Astrocyte of the hippocampus (primary cell): ENCODE data around the gene EFCAB10.
"Not testable (repeated sequence)": the region's sequence is repeated elsewhere in the genome, so short reads cannot be mapped to it uniquely, and the experiment has no call there.

Experiments used
- DNase-seq: peaks from one replicate; pipeline ENCODE4 v3.0.0; 2011; ENCODE audit warnings: low read depth, low spot score

EFCAB10 gene

GRCh38 chr7:105599080-105599479 lies 17.8 kb upstream of the EFCAB10 start:
- DNase-seq, result not testable (repeated sequence)

- no peak for DNase-seq
Measured at GRCh38 chr7:105596866-105597265, 15.6 kb upstream of the EFCAB10 start.

GRCh38 chr7:105594034-105594433 lies 12.7 kb upstream of the EFCAB10 start:
- DNase-seq, result no peak

GRCh38 chr7:105591522-105591921 lies 10.2 kb upstream of the EFCAB10 start:
- DNase-seq, result no peak

GRCh38 chr7:105590793-105591192 lies 9.5 kb upstream of the EFCAB10 start:
- DNase-seq, result no peak

GRCh38 chr7:105589356-105590077 lies 8.2 kb upstream of the EFCAB10 start:
- DNase-seq, result peak; percentile 87

- peak; percentile 12 for DNase-seq
Measured at GRCh38 chr7:105587909-105588635, 6.8 kb upstream of the EFCAB10 start.

GRCh38 chr7:105585850-105586500 lies 4.7 kb upstream of the EFCAB10 start:
- DNase-seq, result no peak

GRCh38 chr7:105584165-105584564 lies 2.9 kb upstream of the EFCAB10 start:
- no peak for DNase-seq

GRCh38 chr7:105583061-105583460 lies 1.8 kb upstream of the EFCAB10 start:
- no peak for DNase-seq

- DNase-seq, result peak; percentile 16
Measured at GRCh38 chr7:105580022-105580740, 1.1 kb downstream of the EFCAB10 start.

- DNase-seq, result no peak
Measured at GRCh38 chr7:105578496-105578895, 2.8 kb downstream of the EFCAB10 start.

GRCh38 chr7:105577251-105577650 lies 4.0 kb downstream of the EFCAB10 start:
- DNase-seq, result no peak

- DNase-seq, result no peak
Measured at GRCh38 chr7:105571891-105572290, 9.4 kb downstream of the EFCAB10 start.

- no peak for DNase-seq
Measured at GRCh38 chr7:105567821-105568220, 13.5 kb downstream of the EFCAB10 start.

- DNase-seq, result no peak
Measured at GRCh38 chr7:105567024-105567423, 14.3 kb downstream of the EFCAB10 start.

- DNase-seq, result no peak
Measured at GRCh38 chr7:105565190-105565589, 16.1 kb downstream of the EFCAB10 start.

- no peak for DNase-seq
Measured at GRCh38 chr7:105559926-105560325, 21.4 kb downstream of the EFCAB10 start.

- DNase-seq, result no peak
Measured at GRCh38 chr7:105538339-105538738, 43.0 kb downstream of the EFCAB10 start.

- DNase-seq, result no peak
Measured at GRCh38 chr7:105532709-105533460, 48.4 kb downstream of the EFCAB10 start.
